ENCODE data around the gene YTHDF2. TPM values are rescaled to one million over a fixed set of nuclear protein-coding genes. Genes with fewer than 3 reads are reported as not detected.

YTHDF2 gene
- total RNA-seq, 1 experiment from 2014 or later: 200 TPM

- H2BK15ac ChIP-seq (ENCODE audit: low read depth, low read length): no peak overlapping the region
- no peak overlapping the region for H2AFZ ChIP-seq (ENCODE audit: low read length)
- no peak overlapping the region for H2BK12ac ChIP-seq (ENCODE audit: insufficient read length, low read depth, low read length)
- H3K56ac ChIP-seq (ENCODE audit: insufficient read length, low read depth, low read length): no peak overlapping the region
- H3K14ac ChIP-seq (ENCODE audit: insufficient read depth, low read length): no peak overlapping the region
- no peak overlapping the region for H2AK5ac ChIP-seq (ENCODE audit: insufficient read length, low read length)
- H4K20me1 ChIP-seq (ENCODE audit: control insufficient read depth, insufficient read depth, insufficient read length): no peaks in the 10 kb centered on the region
- no peaks in the 10 kb centered on the region for H3K9me3 ChIP-seq (ENCODE audit: control insufficient read depth, low read depth, low read length)
- Mint-ChIP-seq H3K27me3 (ENCODE audit: low read depth) (peaks cover 17% of the 10 kb centered on the region), H3K27ac (no peak overlapping the region), H3K4me3 (no peak overlapping the region), H3K36me3 (ENCODE audit: insufficient read depth in 1 of 3, low read depth in 3 of 3) (no peaks in the 10 kb centered on the region), H3K4me1 (peaks cover 14 to 24% of the 10 kb centered on the region in 2 experiments), H3K9me3 (no peaks in the 10 kb centered on the region)
- no peaks in the 10 kb centered on the region for H3K4me1 ChIP-seq (ENCODE audit: insufficient read depth, low read length)
- no peak overlapping the region for H3K4ac ChIP-seq (ENCODE audit: low read depth, low read length)
- no peak overlapping the region for H3K4me2 ChIP-seq (ENCODE audit: insufficient read depth, insufficient read length, low read length)
- no peaks in the 10 kb centered on the region for H3K27me3 ChIP-seq (ENCODE audit: insufficient read depth, low read length)
- no peaks in the 10 kb centered on the region for H3K79me2 ChIP-seq (ENCODE audit: insufficient read depth, low read length)
- H3K23ac ChIP-seq (ENCODE audit: insufficient read length, low read depth, low read length): no peak overlapping the region
- no peaks in the 10 kb centered on the region for H3K79me1 ChIP-seq (ENCODE audit: insufficient read depth, low read depth, low read length, poor library complexity, severe bottlenecking)
- no peak overlapping the region for H3K9ac ChIP-seq (ENCODE audit: extremely low read depth, insufficient read length, low read length)
- no peak overlapping the region for H3K18ac ChIP-seq (ENCODE audit: insufficient read length, low read depth, low read length)
- no peak overlapping the region for H2BK5ac ChIP-seq (ENCODE audit: insufficient read length, low read length)
- no peak overlapping the region for H3K27ac ChIP-seq (ENCODE audit: insufficient read length, low read depth, low read length)
- H2BK20ac ChIP-seq (ENCODE audit: low read depth, low read length, poor library complexity, severe bottlenecking): no peak overlapping the region
- DNase-seq: no peak
- H4K5ac ChIP-seq (ENCODE audit: insufficient read length, low read depth, low read length): no peak overlapping the region
- H3T11ph ChIP-seq (ENCODE audit: low read length): no peak overlapping the region
- H4K8ac ChIP-seq (replicated peaks; ENCODE audit: insufficient read length, low read depth, low read length): no peak overlapping the region
- no peak overlapping the region for H2BK120ac ChIP-seq (ENCODE audit: low read depth, low read length, poor library complexity, severe bottlenecking)
- no peaks in the 10 kb centered on the region for H3K23me2 ChIP-seq (ENCODE audit: insufficient read length, low read depth, low read length, poor library complexity, severe bottlenecking)
- TF ChIP-seq, protein P1, sequence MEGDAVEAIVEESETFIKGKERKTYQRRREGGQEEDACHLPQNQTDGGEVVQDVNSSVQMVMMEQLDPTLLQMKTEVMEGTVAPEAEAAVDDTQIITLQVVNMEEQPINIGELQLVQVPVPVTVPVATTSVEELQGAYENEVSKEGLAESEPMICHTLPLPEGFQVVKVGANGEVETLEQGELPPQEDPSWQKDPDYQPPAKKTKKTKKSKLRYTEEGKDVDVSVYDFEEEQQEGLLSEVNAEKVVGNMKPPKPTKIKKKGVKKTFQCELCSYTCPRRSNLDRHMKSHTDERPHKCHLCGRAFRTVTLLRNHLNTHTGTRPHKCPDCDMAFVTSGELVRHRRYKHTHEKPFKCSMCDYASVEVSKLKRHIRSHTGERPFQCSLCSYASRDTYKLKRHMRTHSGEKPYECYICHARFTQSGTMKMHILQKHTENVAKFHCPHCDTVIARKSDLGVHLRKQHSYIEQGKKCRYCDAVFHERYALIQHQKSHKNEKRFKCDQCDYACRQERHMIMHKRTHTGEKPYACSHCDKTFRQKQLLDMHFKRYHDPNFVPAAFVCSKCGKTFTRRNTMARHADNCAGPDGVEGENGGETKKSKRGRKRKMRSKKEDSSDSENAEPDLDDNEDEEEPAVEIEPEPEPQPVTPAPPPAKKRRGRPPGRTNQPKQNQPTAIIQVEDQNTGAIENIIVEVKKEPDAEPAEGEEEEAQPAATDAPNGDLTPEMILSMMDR (conservative IDR thresholded peaks at IDR 0.05): no peak
- H4K91ac ChIP-seq (ENCODE audit: insufficient read length, low read depth, low read length): no peak overlapping the region
These were observed 82.3 kb downstream of the YTHDF2 start for GRCh38 chr1:28819020-28819419.

Other genes with a start within 250 kb of the YTHDF2 start
- gene RCC1, start 230.9 kb upstream of the YTHDF2 start, total RNA-seq (2021): 92.1 and 93.6 TPM in 2 replicates
- 42.2 and 45.0 TPM in 2 replicates for gene TRNAU1AP, start 183.9 kb upstream of the YTHDF2 start, total RNA-seq (2021)
- 13.2 and 15.6 TPM in 2 replicates for gene RAB42, start 144.7 kb upstream of the YTHDF2 start, total RNA-seq (2021)
- 22.1 and 23.6 TPM in 2 replicates for gene TAF12, start 93.9 kb upstream of the YTHDF2 start, total RNA-seq (2021)
- gene RNU11, start 88.3 kb upstream of the YTHDF2 start, total RNA-seq (2021): not detected in 2 replicates
- gene GMEB1, start 68.2 kb upstream of the YTHDF2 start, total RNA-seq (2021): 17.0 and 17.1 TPM in 2 replicates
- gene OPRD1, start 75.2 kb downstream of the YTHDF2 start, total RNA-seq (2021): 1.8 and 2.5 TPM in 2 replicates
- 72.5 and 75.4 TPM in 2 replicates for gene EPB41, start 177.6 kb downstream of the YTHDF2 start, total RNA-seq (2021)

Data from H9 (cell line).